Upper lobe of right lung (tissue), 1 donor: ENCODE measurements around the gene ANKRD44. TPM values are rescaled to one million over a fixed set of nuclear protein-coding genes. Genes with fewer than 3 reads are reported as not detected.
A peak's percentile ranks its signal among the peaks of the same experiment; 100 is the strongest.

Experiments
- ATAC-seq: fragments of 200-7000 bp; cut with Tn5 transposase; one replicate; pipeline ENCODE4 v1.9.1; 2020; ENCODE audit warnings: mild to moderate bottlenecking, moderate library complexity
- DNase-seq: peaks from one replicate; pipeline ENCODE4 v3.0.0-alpha.2; 2020
- H3K27ac ChIP-seq: fragments of 200-600 bp; one replicate; pipeline ENCODE4 v1.8.0; 2022
- H3K27me3 ChIP-seq: fragments of 200-600 bp; one replicate; pipeline ENCODE4 v1.8.0; 2022; ENCODE audit warnings: mild to moderate bottlenecking
- H3K36me3 ChIP-seq: fragments of 200-600 bp; one replicate; pipeline ENCODE4 v1.8.0; 2022
- H3K4me1 ChIP-seq: fragments of 200-600 bp; one replicate; pipeline ENCODE4 v1.8.0; 2022
- H3K4me3 ChIP-seq: fragments of 200-600 bp; one replicate; pipeline ENCODE4 v1.8.0; 2022; ENCODE audit warnings: mild to moderate bottlenecking
- H3K9me3 ChIP-seq: fragments of 200-600 bp; one replicate; pipeline ENCODE4 v1.8.0; 2022
- CTCF ChIP-seq: fragments of 200-600 bp; IDR thresholded peaks from one replicate; pipeline ENCODE4 v1.8.0; 2022; ENCODE audit warnings: antibody characterized with exemption
- intact Hi-C: fragments of 100-400 bp; cut with DNase I; formaldehyde crosslinking; loops from one replicate; pipeline ENCODE4 v1.11.0; 2022
- total RNA-seq: library from RNA; stranded (reverse); fragmentation: NEBNext Ultra II Directional; extraction: Animal tissue kit (Norgen Biotek cat#: 25700); gene quantifications from one replicate; pipeline ENCODE4 v1.2.1, GENCODE V29; 2021
- donor health status: DM: no; HTN: yes; CAD: no; lungs with severe emphysema.

Gene ANKRD44
- total RNA-seq, 1 donor from 2014 or later: 51.4 TPM

- Histone ChIP-seq H3K4me1 (no peaks in the 10 kb centered on the region), H3K27ac (no peak overlapping the region), H3K27me3 (no peaks in the 10 kb centered on the region), H3K36me3 (peaks cover 37% of the 10 kb centered on the region), H3K4me3 (no peak overlapping the region), H3K9me3 (no peaks in the 10 kb centered on the region)
- ATAC-seq: no peak
- no peak for TF ChIP-seq CTCF
- no peak for DNase-seq
- intact Hi-C loops: no loop called here
These were observed 232.0 kb downstream of the ANKRD44 start for GRCh38 chr2:197078535-197078934.

- no peaks in the 10 kb centered on the region for H3K4me1 ChIP-seq
- no peaks in the 10 kb centered on the region for H3K27me3 ChIP-seq
- no peak for DNase-seq
- peaks cover 25% of the 10 kb centered on the region for H3K36me3 ChIP-seq
- no peak for TF ChIP-seq CTCF
- H3K4me3 ChIP-seq: no peak overlapping the region
- ATAC-seq: peak; percentile 58
- intact Hi-C loops: no loop called here
- H3K27ac ChIP-seq: no peak overlapping the region
- H3K9me3 ChIP-seq: no peaks in the 10 kb centered on the region
These were observed 233.2 kb downstream of the ANKRD44 start for GRCh38 chr2:197077336-197077735.

GRCh38 chr2:197076652-197077051 lies 233.9 kb downstream of the ANKRD44 start:
- no peaks in the 10 kb centered on the region for H3K9me3 ChIP-seq
- H3K27me3 ChIP-seq: no peaks in the 10 kb centered on the region
- intact Hi-C loops: no loop called here
- ATAC-seq (no peak), DNase-seq (no peak)
- no peak overlapping the region for H3K4me3 ChIP-seq
- TF ChIP-seq CTCF: no peak
- H3K4me1 ChIP-seq: no peaks in the 10 kb centered on the region
- no peak overlapping the region for H3K27ac ChIP-seq
- peaks cover 25% of the 10 kb centered on the region for H3K36me3 ChIP-seq

- TF ChIP-seq CTCF: peak; percentile 37
- no peak for ATAC-seq
- H3K27me3 ChIP-seq: no peaks in the 10 kb centered on the region
These were observed 234.7 kb downstream of the ANKRD44 start for GRCh38 chr2:197075754-197076337.

GRCh38 chr2:197075281-197075680 lies 235.3 kb downstream of the ANKRD44 start:
- no peak for TF ChIP-seq CTCF
- intact Hi-C loops: no loop called here
- no peak overlapping the region for H3K4me3 ChIP-seq
- ATAC-seq (no peak), DNase-seq (no peak)
- no peaks in the 10 kb centered on the region for H3K27me3 ChIP-seq
- H3K4me1 ChIP-seq: no peaks in the 10 kb centered on the region
- H3K27ac ChIP-seq: no peak overlapping the region
- no peaks in the 10 kb centered on the region for H3K9me3 ChIP-seq
- peaks cover 19% of the 10 kb centered on the region for H3K36me3 ChIP-seq

More at GRCh38 chr2:197075754-197076337, 234.7 kb downstream of the ANKRD44 start:
- Histone ChIP-seq H3K9me3 (no peaks in the 10 kb centered on the region), H3K36me3 (peaks cover 23% of the 10 kb centered on the region), H3K4me3 (no peak overlapping the region), H3K4me1 (no peaks in the 10 kb centered on the region), H3K27ac (no peak overlapping the region)
- no peak for DNase-seq
- intact Hi-C loops: no loop called here
